Stimulated activated memory B cell treated with anti-CD40 and anti-IgM and Interleukin-4, amounts not matched to agents 10 μg/mL and 1 μg/mL and 100 μg/mL, for 72 hours (primary cell): ENCODE data around the gene ANGPTL8.

Experiments used
- ATAC-seq: fragments of 150-1000 bp; cut with Tn5 transposase; 2 replicates; pipeline ENCODE4 v1.10.0; 2021
- H3K27ac Mint-ChIP-seq: one replicate; pipeline ENCODE4 v1.8.0; 2022; ENCODE audit warnings: mild to moderate bottlenecking, mixed read lengths
- H3K27me3 Mint-ChIP-seq: one replicate; pipeline ENCODE4 v1.8.0; 2022; ENCODE audit warnings: mixed read lengths
- H3K36me3 Mint-ChIP-seq: one replicate; pipeline ENCODE4 v1.8.0; 2022; ENCODE audit warnings: mixed read lengths
- H3K4me1 Mint-ChIP-seq: one replicate; pipeline ENCODE4 v1.8.0; 2022; ENCODE audit warnings: mixed read lengths
- H3K4me3 Mint-ChIP-seq: one replicate; pipeline ENCODE4 v1.8.0; 2022; ENCODE audit warnings: mild to moderate bottlenecking, moderate library complexity, mixed read lengths
- H3K9me3 Mint-ChIP-seq: one replicate; pipeline ENCODE4 v1.8.0; 2022; ENCODE audit warnings: mixed read lengths

The ANGPTL8 gene

GRCh38 chr19:11239377-11240000 is at the start of gene ANGPTL8:
ANGPTL8 (plus strand) TSS chr19:11239619; CDS start chr19:11239638, 19 bp downstream.
- Mint-ChIP-seq H3K9me3 (peaks cover 14% of the 10 kb centered on the region), H3K4me1 (peaks cover 7% of the 10 kb centered on the region), H3K36me3 (peaks cover 13% of the 10 kb centered on the region)

GRCh38 chr19:11190501-11190900 is 48.9 kb upstream of the ANGPTL8 start:
- no peak for ATAC-seq
- Mint-ChIP-seq H3K36me3 (no peaks in the 10 kb centered on the region), H3K27ac (no peak overlapping the region), H3K4me1 (no peaks in the 10 kb centered on the region), H3K27me3 (peaks cover 55% of the 10 kb centered on the region), H3K4me3 (no peak overlapping the region), H3K9me3 (no peaks in the 10 kb centered on the region)

More at GRCh38 chr19:11239377-11240000, at the start of gene ANGPTL8:
- no peak within 1 kb of the TSS for H3K27ac Mint-ChIP-seq
- H3K27me3 Mint-ChIP-seq: no peaks in the 10 kb centered on the region
- ATAC-seq: no peak
- H3K4me3 Mint-ChIP-seq: no peak within 1 kb of the TSS

GRCh38 chr19:11191273-11191755 is 48.1 kb upstream of the ANGPTL8 start:
- Mint-ChIP-seq H3K9me3 (no peaks in the 10 kb centered on the region), H3K27ac (no peak overlapping the region), H3K27me3 (peaks cover 55% of the 10 kb centered on the region), H3K4me1 (peaks cover 1% of the 10 kb centered on the region), H3K36me3 (no peaks in the 10 kb centered on the region), H3K4me3 (no peak overlapping the region)
- no peak for ATAC-seq

GRCh38 chr19:11191934-11192333 is 47.5 kb upstream of the ANGPTL8 start:
- Mint-ChIP-seq H3K9me3 (no peaks in the 10 kb centered on the region), H3K27ac (no peak overlapping the region), H3K4me1 (peaks cover 8% of the 10 kb centered on the region), H3K36me3 (no peaks in the 10 kb centered on the region), H3K4me3 (no peak overlapping the region), H3K27me3 (peaks cover 55% of the 10 kb centered on the region)
- no peak for ATAC-seq

- H3K27me3 Mint-ChIP-seq: peaks cover 44% of the 10 kb centered on the region
- no peak for ATAC-seq
- H3K27ac Mint-ChIP-seq: no peak overlapping the region
- no peak overlapping the region for H3K4me3 Mint-ChIP-seq
- H3K4me1 Mint-ChIP-seq: peaks cover 11% of the 10 kb centered on the region
- H3K9me3 Mint-ChIP-seq: no peaks in the 10 kb centered on the region
- no peaks in the 10 kb centered on the region for H3K36me3 Mint-ChIP-seq
These were observed 46.2 kb upstream of the ANGPTL8 start for GRCh38 chr19:11192957-11193939.

- no peaks in the 10 kb centered on the region for H3K9me3 Mint-ChIP-seq
- H3K27me3 Mint-ChIP-seq: peaks cover 44% of the 10 kb centered on the region
- ATAC-seq: no peak
- no peak overlapping the region for H3K4me3 Mint-ChIP-seq
- H3K36me3 Mint-ChIP-seq: no peaks in the 10 kb centered on the region
- H3K4me1 Mint-ChIP-seq: peaks cover 11% of the 10 kb centered on the region
- H3K27ac Mint-ChIP-seq: no peak overlapping the region
These were observed 45.2 kb upstream of the ANGPTL8 start for GRCh38 chr19:11194173-11194572.

GRCh38 chr19:11194656-11195558 is 44.5 kb upstream of the ANGPTL8 start:
- Mint-ChIP-seq H3K27me3 (peaks cover 40% of the 10 kb centered on the region), H3K4me1 (peaks cover 11% of the 10 kb centered on the region), H3K27ac (no peak overlapping the region), H3K4me3 (no peak overlapping the region), H3K36me3 (no peaks in the 10 kb centered on the region), H3K9me3 (no peaks in the 10 kb centered on the region)
- no peak for ATAC-seq

GRCh38 chr19:11195681-11196080 is 43.7 kb upstream of the ANGPTL8 start:
- Mint-ChIP-seq H3K4me1 (peaks cover 11% of the 10 kb centered on the region), H3K36me3 (no peaks in the 10 kb centered on the region), H3K27ac (no peak overlapping the region), H3K27me3 (peaks cover 35% of the 10 kb centered on the region), H3K9me3 (no peaks in the 10 kb centered on the region), H3K4me3 (no peak overlapping the region)
- ATAC-seq: no peak

GRCh38 chr19:11196406-11197287 is 42.8 kb upstream of the ANGPTL8 start:
- Mint-ChIP-seq H3K4me1 (peaks cover 11% of the 10 kb centered on the region), H3K4me3 (peak overlapping the region; percentile 72), H3K9me3 (no peaks in the 10 kb centered on the region), H3K36me3 (no peaks in the 10 kb centered on the region), H3K27ac (no peak overlapping the region), H3K27me3 (peaks cover 35% of the 10 kb centered on the region)
- peak; percentile 2 for ATAC-seq

GRCh38 chr19:11197291-11198174 is 41.9 kb upstream of the ANGPTL8 start, which contains the start of gene KANK2:
KANK2 (minus strand) TSS chr19:11197545; CDS start chr19:11194511, 3,034 bp downstream.
- Mint-ChIP-seq H3K4me3 (peak within 1 kb of the TSS; percentile 72), H3K27ac (no peak within 1 kb of the TSS), H3K36me3 (no peaks in the 10 kb centered on the region), H3K9me3 (no peaks in the 10 kb centered on the region), H3K4me1 (peaks cover 11% of the 10 kb centered on the region), H3K27me3 (peaks cover 39% of the 10 kb centered on the region)
- ATAC-seq: peak; percentile 87

GRCh38 chr19:11198175-11198534 is 41.3 kb upstream of the ANGPTL8 start:
- Mint-ChIP-seq H3K36me3 (no peaks in the 10 kb centered on the region), H3K4me1 (peaks cover 15% of the 10 kb centered on the region), H3K27ac (no peak overlapping the region), H3K4me3 (peak overlapping the region; percentile 51), H3K9me3 (no peaks in the 10 kb centered on the region), H3K27me3 (peaks cover 45% of the 10 kb centered on the region)
- no peak for ATAC-seq

GRCh38 chr19:11198769-11199424 is 40.5 kb upstream of the ANGPTL8 start:
- no peak for ATAC-seq

GRCh38 chr19:11199517-11199916 is 39.9 kb upstream of the ANGPTL8 start:
- H3K36me3 Mint-ChIP-seq: no peaks in the 10 kb centered on the region
- H3K4me1 Mint-ChIP-seq: peaks cover 27% of the 10 kb centered on the region
- no peak overlapping the region for H3K4me3 Mint-ChIP-seq
- no peak for ATAC-seq
- no peaks in the 10 kb centered on the region for H3K9me3 Mint-ChIP-seq
- peaks cover 37% of the 10 kb centered on the region for H3K27me3 Mint-ChIP-seq
- H3K27ac Mint-ChIP-seq: no peak overlapping the region

More at GRCh38 chr19:11198769-11199424, 40.5 kb upstream of the ANGPTL8 start:
- Mint-ChIP-seq H3K27ac (no peak overlapping the region), H3K4me1 (peaks cover 22% of the 10 kb centered on the region), H3K36me3 (no peaks in the 10 kb centered on the region), H3K9me3 (no peaks in the 10 kb centered on the region), H3K27me3 (peaks cover 43% of the 10 kb centered on the region), H3K4me3 (no peak overlapping the region)
